GM15510 (cell line): ENCODE results near the gene FIGLA.

Experiments
- POLR2A ChIP-seq: IDR thresholded peaks from 3 replicates; pipeline ENCODE4 v1.6.1; 2011; ENCODE audit warnings: borderline replicate concordance; ENCODE audit not compliant: insufficient read length; ENCODE audit errors: extremely low read depth

The FIGLA gene

DNA sequence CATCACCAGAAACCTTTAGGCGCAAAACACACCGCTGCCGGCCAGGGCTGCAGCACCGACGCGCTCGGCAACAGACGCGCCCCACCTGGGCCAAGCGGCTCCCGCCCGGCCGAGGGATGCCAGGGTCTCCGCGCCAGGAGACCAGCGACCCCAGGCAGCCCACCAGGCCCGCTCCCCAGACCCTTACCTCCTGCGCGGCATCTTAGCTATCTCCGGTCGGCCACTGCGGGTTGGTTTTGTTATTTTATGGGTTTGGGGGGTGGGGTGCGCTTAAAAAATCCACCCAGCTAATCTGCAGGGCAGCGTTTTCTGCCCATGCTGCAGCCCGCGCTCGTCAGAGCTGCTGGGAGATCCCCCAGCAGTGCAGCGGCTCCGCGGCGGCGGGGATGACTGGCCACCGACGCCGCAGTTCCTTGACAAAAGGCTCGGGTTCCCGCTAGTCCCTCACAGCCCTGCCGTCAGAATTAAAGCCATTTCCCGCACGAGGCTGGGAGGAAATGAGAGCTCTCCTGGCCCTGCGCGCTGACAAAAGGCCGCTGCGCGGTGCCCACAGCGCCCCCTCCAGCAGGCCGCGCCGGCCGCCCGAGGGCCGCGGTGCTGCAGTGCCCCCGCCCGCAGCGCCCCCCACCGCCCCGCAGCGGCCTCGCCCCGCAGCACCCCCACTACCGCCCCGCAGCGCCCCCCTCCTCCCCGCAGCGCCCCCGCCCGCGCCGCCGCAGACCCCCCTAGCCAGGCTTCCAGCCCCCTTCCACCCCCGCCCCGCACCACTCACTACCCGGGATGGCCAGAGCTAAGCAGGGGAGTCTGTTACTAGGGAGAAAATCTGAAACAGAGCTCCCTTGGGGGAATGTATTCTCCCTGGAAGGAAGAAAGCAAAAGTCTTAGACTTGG lies 22.5 kb downstream of the FIGLA start, which contains the start of gene ADD2:
Gene ADD2 (minus strand): TSS at position 502 of the 891 bp plus-strand sequence. CDS start 61,792 bp downstream, outside the sequence.
- no peak for TF ChIP-seq POLR2A

DNA sequence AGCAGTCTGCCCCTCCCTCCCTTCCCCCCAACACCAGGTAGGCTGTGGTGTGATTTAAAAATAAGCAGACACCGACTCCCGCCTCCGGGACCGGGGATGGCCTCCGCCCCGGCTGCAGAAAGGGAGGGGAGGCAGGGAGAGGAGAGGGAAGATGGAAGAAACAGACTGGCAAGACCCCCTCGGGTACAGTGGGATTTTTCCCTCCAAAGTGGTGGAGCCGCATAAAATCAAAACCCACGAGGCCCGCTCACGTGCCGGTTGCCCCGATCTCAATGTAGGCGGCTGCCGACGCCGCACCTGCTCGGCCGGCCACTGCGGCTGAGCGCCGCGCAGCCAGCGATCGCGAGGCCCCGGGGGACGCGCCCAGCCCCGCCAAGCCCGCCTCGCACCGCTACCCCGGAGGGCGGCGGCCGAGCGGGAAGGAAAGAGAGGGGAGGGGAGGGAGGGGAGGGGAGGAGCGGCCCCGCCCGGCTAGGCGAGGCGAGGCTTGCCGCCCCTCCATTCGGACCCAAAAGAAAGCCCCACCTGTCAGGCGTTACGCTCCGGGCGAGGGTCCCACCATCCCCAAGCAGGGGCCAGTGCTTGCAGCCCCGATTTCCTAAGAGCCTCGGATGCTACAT lies 23.3 kb downstream of the FIGLA start:
- no peak for TF ChIP-seq POLR2A

DNA sequence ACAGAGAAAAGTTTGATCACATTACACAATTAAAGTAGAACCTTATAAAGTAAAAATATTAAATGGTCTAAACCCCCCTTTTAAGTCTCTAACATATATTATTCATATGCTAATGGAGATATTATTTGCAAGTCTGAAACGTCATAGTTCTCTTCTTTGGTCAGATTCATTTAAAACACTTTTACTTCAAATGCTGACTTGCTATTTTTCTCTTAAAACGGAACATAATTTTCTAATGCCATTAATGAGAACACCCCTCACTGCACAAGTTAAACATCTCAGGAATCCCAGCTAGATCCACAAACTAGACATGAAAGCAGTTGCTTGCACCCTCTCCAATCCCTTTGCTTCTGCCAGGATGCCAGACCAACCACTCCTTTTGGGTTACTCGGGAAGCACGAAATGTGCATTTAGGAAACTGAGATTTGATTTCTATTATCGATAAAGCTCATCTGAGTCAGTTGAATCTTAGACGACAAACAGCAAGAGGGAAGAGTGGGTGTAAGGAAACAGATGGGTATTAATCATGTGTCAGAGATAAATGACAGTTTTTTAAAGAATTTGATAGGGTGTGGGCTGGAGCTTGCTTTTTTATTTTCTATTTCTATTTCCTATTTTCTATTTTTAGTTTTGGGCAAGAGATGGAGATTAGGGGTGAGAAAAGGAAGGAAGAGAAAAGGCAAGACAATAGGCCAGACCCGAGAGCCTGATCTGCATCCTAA lies 23.9 kb downstream of the FIGLA start:
- no peak for TF ChIP-seq POLR2A

DNA sequence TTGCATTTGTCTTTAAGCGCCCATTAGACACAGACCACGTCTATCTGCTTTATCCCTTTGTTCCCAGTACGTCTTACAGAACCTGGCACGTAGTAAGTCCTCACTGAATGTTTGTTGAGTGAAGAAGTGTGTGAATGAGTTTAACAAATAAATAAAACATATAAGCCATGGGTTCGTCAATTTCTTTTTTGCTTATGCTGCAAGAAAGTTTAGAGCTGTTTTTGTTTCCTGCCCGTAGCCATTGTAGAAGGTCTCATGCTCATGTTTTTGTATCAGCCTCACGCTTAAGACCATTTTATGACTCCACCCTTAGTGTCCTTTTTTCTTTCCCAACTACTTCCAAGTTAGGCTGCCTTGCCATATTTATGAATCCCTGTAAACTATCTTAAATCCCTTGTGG lies 24.9 kb downstream of the FIGLA start:
- no peak for TF ChIP-seq POLR2A

DNA sequence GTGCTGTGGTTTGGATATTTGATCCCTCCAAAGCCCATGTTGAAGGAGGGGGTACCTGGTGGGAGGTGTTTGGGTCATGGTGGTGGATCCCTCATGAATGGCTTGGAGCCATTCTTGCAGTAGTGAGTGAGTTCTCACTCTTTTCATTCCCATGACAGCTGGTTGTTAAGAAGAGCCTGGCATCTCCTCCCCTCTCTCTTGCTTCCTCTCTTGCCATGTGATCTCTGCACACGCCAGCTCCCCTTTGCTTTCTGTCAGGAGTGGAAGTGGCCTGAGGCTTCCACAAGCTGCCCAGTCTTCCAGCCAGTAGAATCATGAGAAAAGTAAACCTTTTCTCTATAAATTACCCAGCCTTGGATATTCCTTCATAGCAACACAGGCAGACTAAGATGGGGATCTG lies 31.0 kb downstream of the FIGLA start:
- TF ChIP-seq POLR2A, result no peak

DNA sequence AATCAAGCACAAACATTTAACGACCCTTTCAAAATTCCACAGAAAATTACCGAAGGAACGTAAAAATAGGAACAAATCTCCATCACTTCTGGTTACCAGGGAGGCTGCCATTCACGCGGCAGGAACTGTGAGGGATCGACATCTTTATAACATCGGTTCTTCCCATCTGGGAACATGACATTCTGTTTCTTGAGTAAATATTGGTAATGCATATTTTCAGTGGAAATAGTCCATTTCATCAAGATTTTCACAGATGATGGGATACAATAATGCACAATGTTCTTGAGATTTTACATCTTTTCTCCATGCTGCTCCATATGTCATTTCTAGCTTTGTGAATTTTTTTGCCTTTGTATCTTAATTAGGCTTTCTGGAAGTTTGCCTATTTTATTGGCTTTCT lies 32.5 kb downstream of the FIGLA start:
- TF ChIP-seq POLR2A, result no peak

DNA sequence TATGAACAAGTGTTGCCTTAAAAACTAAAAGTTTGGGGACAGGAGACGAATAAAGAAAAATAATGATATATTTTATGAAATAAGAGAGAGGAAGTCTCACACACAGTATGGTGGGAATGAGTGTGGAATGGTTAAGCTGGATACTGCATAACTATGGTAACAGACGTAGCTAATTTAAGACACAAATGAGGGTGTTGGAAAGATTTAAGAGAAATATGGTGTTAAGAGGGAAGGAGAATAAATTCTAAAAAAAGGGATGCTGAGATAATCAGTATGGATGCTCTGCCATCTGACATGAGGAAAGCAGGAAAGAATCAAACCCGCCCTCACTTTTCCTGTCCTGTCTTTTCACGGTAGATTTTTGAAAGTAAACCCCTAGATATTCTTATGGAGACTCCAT lies 33.1 kb downstream of the FIGLA start:
- TF ChIP-seq POLR2A, result no peak

DNA sequence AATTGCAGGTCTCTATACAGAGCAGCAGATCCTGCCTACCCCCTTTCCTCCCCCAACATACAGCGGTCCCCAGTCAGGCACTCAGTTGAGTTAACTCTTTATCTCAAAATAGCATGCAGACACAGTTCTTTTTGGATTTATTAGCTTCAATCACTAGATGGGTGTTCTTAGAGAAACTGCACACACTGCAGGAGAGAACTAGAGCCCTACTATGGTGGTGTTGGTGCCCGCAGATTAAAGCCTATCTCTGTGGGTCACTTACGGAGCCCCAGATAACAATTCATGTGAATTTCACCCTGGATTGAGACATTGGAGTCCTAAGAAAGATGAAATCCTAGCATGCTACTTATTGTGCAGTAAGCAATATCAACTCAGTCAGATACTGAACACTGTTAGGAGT lies 34.3 kb downstream of the FIGLA start:
- no peak for TF ChIP-seq POLR2A

DNA sequence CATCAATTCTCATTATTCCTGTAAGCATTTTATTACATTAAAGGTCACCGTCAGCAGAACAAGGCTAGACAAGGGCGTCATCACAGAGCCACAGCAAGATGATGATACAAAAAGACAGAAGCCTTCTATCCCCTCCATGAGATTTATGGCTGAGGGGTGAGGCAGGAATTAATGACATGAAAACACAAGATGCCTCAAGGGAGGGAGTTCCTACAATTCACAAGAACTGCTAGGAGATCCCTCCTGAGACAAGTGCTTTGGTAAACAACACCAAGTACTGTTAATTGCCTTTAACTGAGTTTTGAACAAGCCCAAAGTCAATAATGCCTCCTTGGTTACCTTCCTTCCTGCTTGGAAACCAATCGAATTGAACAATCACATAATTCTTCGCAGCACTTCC lies 36.5 kb downstream of the FIGLA start:
- TF ChIP-seq POLR2A, result no peak

DNA sequence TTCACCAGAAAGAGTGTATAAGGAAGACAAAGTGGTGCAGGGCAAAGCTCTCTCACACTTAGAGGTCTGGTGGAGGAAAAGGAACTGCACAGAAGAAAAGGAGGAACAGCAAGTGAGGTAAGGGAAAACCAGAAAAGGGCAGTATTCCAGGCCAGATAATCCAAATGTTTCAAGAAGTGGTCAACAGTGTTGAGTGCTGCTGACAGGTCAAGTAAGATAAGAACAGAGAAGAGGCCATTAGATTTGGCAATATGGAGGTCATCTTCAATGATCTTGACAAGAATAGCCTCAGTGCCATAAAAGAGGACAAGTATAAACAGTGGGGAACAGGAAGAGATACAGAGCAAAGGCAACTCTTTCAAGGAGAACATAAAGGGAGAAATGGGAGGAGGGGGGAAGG lies 37.4 kb downstream of the FIGLA start:
- TF ChIP-seq POLR2A, result no peak

DNA sequence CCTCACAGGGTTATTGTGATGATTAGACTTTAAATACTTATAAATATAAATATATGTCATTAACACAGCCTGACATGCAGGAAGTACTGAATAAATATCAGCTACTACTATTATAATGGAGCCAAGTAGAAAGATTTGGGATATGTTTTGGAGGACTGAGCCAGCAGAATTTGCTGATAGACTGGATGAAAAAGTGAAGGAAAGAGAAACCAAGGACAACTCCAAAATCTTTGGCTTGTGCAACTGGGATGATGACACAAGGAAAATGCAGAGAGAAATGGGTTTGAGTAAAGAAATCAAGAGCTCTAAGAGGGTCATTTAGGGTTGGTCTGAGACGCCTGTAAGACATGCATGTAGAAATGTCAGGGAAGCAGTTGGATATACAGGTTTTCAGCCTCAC lies 38.0 kb downstream of the FIGLA start:
- no peak for TF ChIP-seq POLR2A

DNA sequence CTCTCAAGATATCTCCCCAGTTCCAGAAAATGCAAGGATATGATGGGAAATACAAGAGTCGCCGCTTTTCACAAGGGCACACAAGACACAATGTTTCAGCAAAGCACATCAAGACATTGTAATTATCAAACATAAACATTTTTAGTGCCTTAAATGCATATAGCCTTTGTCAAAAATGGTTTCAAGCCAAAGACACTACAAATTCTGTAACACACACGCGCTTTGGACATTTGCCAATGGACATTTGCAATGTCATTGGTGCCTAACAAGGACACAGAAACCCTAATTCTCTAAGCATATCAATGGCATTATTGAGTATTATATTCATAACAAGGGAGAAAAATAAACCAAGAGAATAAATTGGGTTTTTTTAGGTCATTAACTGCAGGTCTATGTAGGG lies 38.6 kb downstream of the FIGLA start:
- no peak for TF ChIP-seq POLR2A

DNA sequence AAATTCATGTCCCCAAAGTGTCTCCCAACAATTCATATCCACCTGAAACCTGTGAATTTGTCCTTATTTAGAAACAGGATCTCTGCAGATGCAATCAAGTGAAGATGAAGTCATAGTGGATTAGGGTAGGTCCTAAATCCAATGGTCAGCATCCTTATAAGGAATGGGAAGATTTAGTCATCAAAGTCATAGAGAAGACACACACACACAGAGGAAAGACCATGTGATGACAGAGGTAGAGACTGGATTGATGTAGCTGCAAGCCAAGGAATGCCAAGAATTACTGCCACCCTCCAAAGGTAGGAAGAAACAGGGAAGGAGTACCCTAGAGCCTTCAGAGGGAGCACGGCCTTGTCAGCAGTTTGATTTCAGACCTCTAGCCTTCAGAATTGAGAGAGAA lies 40.1 kb downstream of the FIGLA start:
- TF ChIP-seq POLR2A, result no peak

DNA sequence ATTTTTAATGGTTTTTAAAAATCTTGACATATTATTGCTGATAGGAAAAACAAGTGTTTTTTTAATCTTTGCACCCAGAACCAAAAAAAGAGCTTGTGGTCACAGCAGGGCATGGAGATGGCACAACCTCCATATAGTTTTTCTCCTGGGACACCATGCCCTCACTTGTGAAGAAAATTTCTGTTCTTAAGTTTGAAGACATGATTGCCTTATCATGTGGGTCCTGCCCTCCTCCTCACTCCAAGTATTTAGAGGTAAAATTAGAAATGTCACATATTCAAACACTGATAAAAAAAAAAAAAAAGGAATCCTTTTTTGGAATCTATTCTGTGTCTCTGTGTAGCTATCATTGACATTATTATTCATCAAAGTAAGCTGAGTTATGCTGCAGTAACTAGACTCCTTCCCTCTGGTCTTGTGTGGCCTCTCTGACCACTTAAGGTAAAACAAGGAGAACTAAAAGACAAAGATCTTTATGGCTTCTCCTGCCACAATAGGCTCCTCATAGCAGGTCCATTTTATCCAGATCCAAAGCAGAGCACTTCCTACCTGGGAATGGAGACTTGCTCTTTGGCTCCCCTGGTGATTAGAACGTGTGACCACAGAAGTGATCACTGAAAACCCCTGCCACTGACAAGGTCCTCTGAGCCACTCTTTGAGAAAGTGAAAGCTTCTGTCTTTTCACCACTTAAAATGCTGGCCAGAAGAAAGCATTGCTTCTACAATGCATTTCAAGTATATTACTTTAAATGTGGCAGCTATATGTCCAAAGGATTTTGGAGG lies 42.2 kb downstream of the FIGLA start:
- TF ChIP-seq POLR2A, result no peak

DNA sequence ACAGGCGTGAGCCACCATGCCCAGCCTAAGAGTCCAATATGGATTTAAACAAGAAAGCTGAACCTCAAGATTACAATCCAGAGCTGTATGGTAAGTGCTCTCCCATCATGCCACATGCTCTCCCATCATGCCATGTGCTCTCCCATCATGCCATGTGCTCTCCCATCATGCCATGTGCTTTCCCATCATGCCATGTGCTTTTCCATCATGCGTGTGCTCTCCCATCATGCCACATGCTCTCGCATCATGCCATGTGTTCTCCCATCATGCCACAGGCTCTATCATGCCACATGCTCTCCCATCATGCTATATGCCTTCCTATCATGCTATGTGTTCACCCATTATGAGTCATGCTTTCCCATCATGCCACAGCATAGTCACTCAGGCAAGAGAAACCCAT lies 43.2 kb downstream of the FIGLA start:
- TF ChIP-seq POLR2A, result no peak
